ENCODE results near the gene LRP5. TPM values are rescaled to one million over a fixed set of nuclear protein-coding genes. Genes with fewer than 3 reads are reported as not detected.

Gene LRP5
- total RNA-seq, 1 donor from 2014 or later = 20.2 TPM

DNA sequence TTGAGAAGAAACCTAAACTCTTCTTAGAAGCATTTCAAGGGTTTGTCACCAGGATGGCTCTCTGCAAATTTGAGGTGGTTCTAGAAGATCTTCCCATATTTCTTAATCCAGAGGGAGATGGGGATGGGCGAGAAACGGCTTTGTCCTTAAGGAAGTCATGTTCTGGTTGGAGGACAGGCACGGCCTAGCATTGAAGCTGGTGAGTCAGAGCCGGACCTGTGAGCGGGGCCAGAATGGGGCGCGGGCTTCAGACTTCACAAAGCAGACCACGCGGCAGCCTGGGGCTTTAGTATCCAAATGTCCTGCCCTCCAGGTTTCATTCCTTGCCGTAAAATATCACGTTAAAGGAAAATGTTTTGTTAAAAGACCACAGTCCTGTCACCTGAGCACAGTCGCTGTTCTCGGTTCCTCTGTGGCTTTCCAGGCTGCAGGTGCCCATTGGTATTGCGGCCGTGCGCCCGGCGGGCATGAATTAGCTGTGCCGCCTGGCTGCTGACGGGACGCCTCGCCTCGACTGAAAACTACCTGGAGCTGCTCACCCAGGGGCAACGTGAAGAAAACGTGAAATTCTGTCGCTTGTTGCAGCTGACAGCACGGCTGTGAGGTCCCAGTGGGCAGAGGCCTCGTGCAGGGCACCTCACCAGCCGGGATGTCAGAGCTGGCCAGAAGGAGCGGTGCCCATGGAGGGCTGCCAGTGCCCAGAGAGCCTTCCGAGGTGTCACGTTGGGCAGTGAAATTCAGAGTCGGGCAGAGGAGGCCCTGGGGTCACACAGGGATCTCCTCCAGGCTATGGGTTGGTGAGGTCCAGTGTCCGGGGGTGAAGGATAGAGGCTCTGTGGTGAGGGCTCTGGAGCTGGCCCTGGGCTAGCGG, 59.0 kb downstream of the LRP5 start:
- Mint-ChIP-seq H3K27ac (ENCODE audit: unreplicated experiment) (no peak overlapping the region), H3K36me3 (ENCODE audit: low read depth, unreplicated experiment) (peaks cover 14% of the 10 kb centered on the region), H3K4me1 (ENCODE audit: low read depth, unreplicated experiment) (peaks cover 21% of the 10 kb centered on the region), H3K9me3 (ENCODE audit: unreplicated experiment) (peaks cover 2% of the 10 kb centered on the region), H3K27me3 (ENCODE audit: low read depth, unreplicated experiment) (peaks cover 1% of the 10 kb centered on the region), H3K4me3 (ENCODE audit: unreplicated experiment) (no peak overlapping the region)
- no peak overlapping the region for H3K4me2 ChIP-seq (ENCODE audit: low read length)
- no peaks in the 10 kb centered on the region for H3K27me3 ChIP-seq (ENCODE audit: insufficient read depth, low read length)
- FAIRE-seq = no peak
- H3K4me3 ChIP-seq (ENCODE audit: insufficient read depth, low read depth, low read length) = no peak overlapping the region
- H3K9me3 ChIP-seq (ENCODE audit: insufficient read depth, low read depth, low read length) = no peaks in the 10 kb centered on the region
- H3K9ac ChIP-seq (ENCODE audit: low read length) = peak overlapping the region; percentile 35
- peaks cover 20% of the 10 kb centered on the region for H3K4me1 ChIP-seq (ENCODE audit: insufficient read depth, low read length)
- H3K27ac ChIP-seq (ENCODE audit: low read depth, low read length) = no peak overlapping the region
- peaks cover 12% of the 10 kb centered on the region for H4K20me1 ChIP-seq (ENCODE audit: insufficient read depth, low read length)
- no peaks in the 10 kb centered on the region for H3K79me2 ChIP-seq (ENCODE audit: insufficient read depth, low read length)
- DNase-seq (ENCODE audit: low read depth) = peak; percentile 57
- TF ChIP-seq, protein P1, sequence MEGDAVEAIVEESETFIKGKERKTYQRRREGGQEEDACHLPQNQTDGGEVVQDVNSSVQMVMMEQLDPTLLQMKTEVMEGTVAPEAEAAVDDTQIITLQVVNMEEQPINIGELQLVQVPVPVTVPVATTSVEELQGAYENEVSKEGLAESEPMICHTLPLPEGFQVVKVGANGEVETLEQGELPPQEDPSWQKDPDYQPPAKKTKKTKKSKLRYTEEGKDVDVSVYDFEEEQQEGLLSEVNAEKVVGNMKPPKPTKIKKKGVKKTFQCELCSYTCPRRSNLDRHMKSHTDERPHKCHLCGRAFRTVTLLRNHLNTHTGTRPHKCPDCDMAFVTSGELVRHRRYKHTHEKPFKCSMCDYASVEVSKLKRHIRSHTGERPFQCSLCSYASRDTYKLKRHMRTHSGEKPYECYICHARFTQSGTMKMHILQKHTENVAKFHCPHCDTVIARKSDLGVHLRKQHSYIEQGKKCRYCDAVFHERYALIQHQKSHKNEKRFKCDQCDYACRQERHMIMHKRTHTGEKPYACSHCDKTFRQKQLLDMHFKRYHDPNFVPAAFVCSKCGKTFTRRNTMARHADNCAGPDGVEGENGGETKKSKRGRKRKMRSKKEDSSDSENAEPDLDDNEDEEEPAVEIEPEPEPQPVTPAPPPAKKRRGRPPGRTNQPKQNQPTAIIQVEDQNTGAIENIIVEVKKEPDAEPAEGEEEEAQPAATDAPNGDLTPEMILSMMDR (IDR thresholded peaks at IDR 0.05; ENCODE audit: insufficient read depth, low read depth, low read length) = no peak
- TF ChIP-seq EZH2 (IDR thresholded peaks at IDR 0.05; ENCODE audit: insufficient read depth, low read length) = no peak
- H2AFZ ChIP-seq (ENCODE audit: low read depth, low read length) = no peak overlapping the region
- H3K36me3 ChIP-seq (ENCODE audit: insufficient read depth, low read length) = peaks cover 3% of the 10 kb centered on the region

DNA sequence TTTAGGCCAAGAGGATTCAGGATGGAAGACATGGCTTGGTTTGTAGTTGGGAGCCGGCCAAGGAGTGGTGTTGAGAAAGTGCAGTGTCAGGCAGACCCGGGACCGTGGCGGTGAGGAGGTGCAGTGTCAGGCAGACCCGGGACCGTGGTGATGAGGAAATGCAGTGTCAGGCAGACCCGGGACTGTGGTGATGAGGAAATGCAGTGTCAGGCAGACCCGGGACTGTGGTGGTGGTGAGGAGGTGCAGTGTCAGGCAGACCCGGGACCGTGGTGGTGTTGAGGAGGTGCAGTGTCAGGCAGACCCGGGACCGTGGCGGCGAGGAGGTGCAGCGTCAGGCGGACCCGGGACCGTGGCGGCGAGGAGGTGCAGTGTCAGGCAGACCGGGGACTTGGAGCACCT, 59.7 kb downstream of the LRP5 start:
- H3K9ac ChIP-seq (ENCODE audit: low read length) = no peak overlapping the region
- H3K9me3 ChIP-seq (ENCODE audit: insufficient read depth, low read depth, low read length) = no peaks in the 10 kb centered on the region
- H3K27me3 ChIP-seq (ENCODE audit: insufficient read depth, low read length) = no peaks in the 10 kb centered on the region
- Mint-ChIP-seq H3K27ac (ENCODE audit: unreplicated experiment) (peak overlapping the region; percentile 27), H3K9me3 (ENCODE audit: unreplicated experiment) (peaks cover 2% of the 10 kb centered on the region), H3K36me3 (ENCODE audit: low read depth, unreplicated experiment) (peaks cover 12% of the 10 kb centered on the region), H3K4me3 (ENCODE audit: unreplicated experiment) (no peak overlapping the region), H3K4me1 (ENCODE audit: low read depth, unreplicated experiment) (peaks cover 21% of the 10 kb centered on the region), H3K27me3 (ENCODE audit: low read depth, unreplicated experiment) (peaks cover 1% of the 10 kb centered on the region)
- no peak overlapping the region for H3K4me3 ChIP-seq (ENCODE audit: insufficient read depth, low read depth, low read length)
- H3K27ac ChIP-seq (ENCODE audit: low read depth, low read length) = no peak overlapping the region
- H3K4me2 ChIP-seq (ENCODE audit: low read length) = no peak overlapping the region
- DNase-seq (ENCODE audit: low read depth) = no peak
- peaks cover 3% of the 10 kb centered on the region for H3K36me3 ChIP-seq (ENCODE audit: insufficient read depth, low read length)
- TF ChIP-seq, protein P1 (IDR thresholded peaks at IDR 0.05; ENCODE audit: insufficient read depth, low read depth, low read length) = no peak
- no peak for TF ChIP-seq EZH2 (IDR thresholded peaks at IDR 0.05; ENCODE audit: insufficient read depth, low read length)
- no peak for FAIRE-seq
- no peak overlapping the region for H2AFZ ChIP-seq (ENCODE audit: low read depth, low read length)
- H4K20me1 ChIP-seq (ENCODE audit: insufficient read depth, low read length) = peaks cover 12% of the 10 kb centered on the region
- peaks cover 20% of the 10 kb centered on the region for H3K4me1 ChIP-seq (ENCODE audit: insufficient read depth, low read length)
- no peaks in the 10 kb centered on the region for H3K79me2 ChIP-seq (ENCODE audit: insufficient read depth, low read length)

DNA sequence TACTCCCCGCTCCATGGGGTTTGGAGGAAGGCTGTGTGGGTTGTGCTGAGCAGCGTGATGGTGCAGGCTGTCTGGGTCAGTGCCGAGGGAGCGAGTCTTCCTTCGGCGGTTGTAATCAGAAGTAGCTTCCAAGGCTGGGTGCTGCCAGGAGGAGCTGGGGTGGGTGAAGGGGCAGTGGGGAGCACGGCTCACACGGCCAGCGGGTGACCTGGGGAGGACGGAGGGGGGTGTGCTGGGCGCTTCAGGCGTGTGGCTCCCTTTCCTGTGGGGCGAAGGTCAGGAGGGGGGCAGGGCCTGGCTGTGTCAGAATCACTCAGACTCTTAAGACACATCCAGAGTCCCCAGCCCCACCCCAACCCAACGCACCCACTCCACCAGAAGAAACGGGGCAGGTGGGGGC, 60.2 kb downstream of the LRP5 start:
- TF ChIP-seq, protein P1 (IDR thresholded peaks at IDR 0.05; ENCODE audit: insufficient read depth, low read depth, low read length) = no peak
- TF ChIP-seq EZH2 (IDR thresholded peaks at IDR 0.05; ENCODE audit: insufficient read depth, low read length) = no peak

More for the DNA sequence above, 60.2 kb downstream of the LRP5 start:
- Histone ChIP-seq H3K27me3 (ENCODE audit: insufficient read depth, low read length) (no peaks in the 10 kb centered on the region), H3K79me2 (ENCODE audit: insufficient read depth, low read length) (no peaks in the 10 kb centered on the region), H3K9ac (ENCODE audit: low read length) (no peak overlapping the region), H3K4me1 (ENCODE audit: insufficient read depth, low read length) (peaks cover 20% of the 10 kb centered on the region), H3K36me3 (ENCODE audit: insufficient read depth, low read length) (peaks cover 3% of the 10 kb centered on the region), H4K20me1 (ENCODE audit: insufficient read depth, low read length) (peaks cover 12% of the 10 kb centered on the region), H3K4me3 (ENCODE audit: insufficient read depth, low read depth, low read length) (no peak overlapping the region), H3K4me2 (ENCODE audit: low read length) (no peak overlapping the region), H3K27ac (ENCODE audit: low read depth, low read length) (no peak overlapping the region), H3K9me3 (ENCODE audit: insufficient read depth, low read depth, low read length) (no peaks in the 10 kb centered on the region), H2AFZ (ENCODE audit: low read depth, low read length) (no peak overlapping the region)
- Mint-ChIP-seq H3K36me3 (ENCODE audit: low read depth, unreplicated experiment) (peaks cover 12% of the 10 kb centered on the region), H3K4me3 (ENCODE audit: unreplicated experiment) (no peak overlapping the region), H3K4me1 (ENCODE audit: low read depth, unreplicated experiment) (peaks cover 21% of the 10 kb centered on the region), H3K9me3 (ENCODE audit: unreplicated experiment) (peaks cover 2% of the 10 kb centered on the region), H3K27me3 (ENCODE audit: low read depth, unreplicated experiment) (peaks cover 1% of the 10 kb centered on the region), H3K27ac (ENCODE audit: unreplicated experiment) (no peak overlapping the region)
- FAIRE-seq (no peak), DNase-seq (ENCODE audit: low read depth) (no peak)

Measured in astrocyte (in vitro differentiated cells and primary cell).